T follicular helper cell (primary cell): Measurements from ENCODE around the gene GAK.

ENCODE experiments used
- DNase-seq: peaks from one replicate; pipeline ENCODE4 v3.0.0-alpha.2; 2020; ENCODE audit warnings: low read depth

Gene GAK

GRCh38 chr4:870951-871350, 61.2 kb downstream of the GAK start:
- DNase-seq, result no peak

GRCh38 chr4:869776-870175, 62.3 kb downstream of the GAK start:
- DNase-seq, result no peak

GRCh38 chr4:868421-868820, 63.7 kb downstream of the GAK start:
- no peak for DNase-seq

- no peak for DNase-seq
These were observed 64.4 kb downstream of the GAK start for GRCh38 chr4:867526-868250.

GRCh38 chr4:866761-867390, 65.2 kb downstream of the GAK start:
- DNase-seq, result no peak

GRCh38 chr4:866068-866760, 65.9 kb downstream of the GAK start:
- DNase-seq, result no peak

- no peak for DNase-seq
These were observed 66.5 kb downstream of the GAK start for GRCh38 chr4:865572-865971.

- no peak for DNase-seq
These were observed 67.0 kb downstream of the GAK start for GRCh38 chr4:865121-865465.

GRCh38 chr4:864456-865120, 67.5 kb downstream of the GAK start:
- no peak for DNase-seq

- DNase-seq, result no peak
These were observed 71.6 kb downstream of the GAK start for GRCh38 chr4:860561-860960.

- no peak for DNase-seq
These were observed 72.6 kb downstream of the GAK start for GRCh38 chr4:859496-859895.

- no peak for DNase-seq
These were observed 73.2 kb downstream of the GAK start for GRCh38 chr4:858831-859451.

- DNase-seq, result no peak
These were observed 74.1 kb downstream of the GAK start for GRCh38 chr4:858041-858481.

- DNase-seq, result no peak
These were observed 74.7 kb downstream of the GAK start for GRCh38 chr4:857461-857860.

- DNase-seq, result no peak
These were observed 75.8 kb downstream of the GAK start for GRCh38 chr4:856225-856901.

- DNase-seq, result no peak
These were observed 76.3 kb downstream of the GAK start for GRCh38 chr4:855880-856224.

- no peak for DNase-seq
These were observed 77.8 kb downstream of the GAK start for GRCh38 chr4:854356-854755.

- DNase-seq, result no peak
These were observed 78.7 kb downstream of the GAK start for GRCh38 chr4:853416-853781.

- no peak for DNase-seq
These were observed 80.2 kb downstream of the GAK start for GRCh38 chr4:851701-852430.

- DNase-seq, result no peak
These were observed 81.7 kb downstream of the GAK start for GRCh38 chr4:850323-850945.
